SK-N-SH (cell line): Measurements from ENCODE around the gene PPP2R2B.

Source experiments
- CHD2 ChIP-seq: fragments of 150-350 bp; IDR thresholded peaks from 2 replicates; pipeline ENCODE4 v1.6.1; 2018; ENCODE audit warnings: low read length; ENCODE audit not compliant: partially characterized antibody
- CTCF ChIP-seq: fragments of 200-600 bp; sonication (generic); IDR thresholded peaks from 2 replicates; pipeline ENCODE4 v1.6.1; 2017; ENCODE audit warnings: antibody characterized with exemption, mild to moderate bottlenecking, moderate library complexity
- FOXJ3 ChIP-seq: sonication (generic); formaldehyde crosslinking; IDR thresholded peaks from 2 replicates; pipeline ENCODE4 v1.5.1; 2020; ENCODE audit warnings: mild to moderate bottlenecking, missing genetic modification reagents
- MAX ChIP-seq: IDR thresholded peaks from 2 replicates; pipeline ENCODE4 v1.4.0; 2012; ENCODE audit warnings: low read depth
- RAD21 ChIP-seq: IDR thresholded peaks from 2 replicates; pipeline ENCODE4 v1.6.1; 2012; ENCODE audit warnings: mild to moderate bottlenecking, low read length

- TF ChIP-seq CTCF (no peak), CHD2 (no peak), MAX (no peak), RAD21 (no peak), FOXJ3 (no peak)
Observed at GRCh38 chr5:146553446-146553845, 325.1 kb downstream of the PPP2R2B start.
